K562 (cell line): ENCODE results near the gene RALA. TPM values are rescaled to one million over a fixed set of nuclear protein-coding genes. Genes with fewer than 3 reads are reported as not detected.

ENCODE experiments used
- E2F3 ChIP-seq: fragments of 250-450 bp; sonication (Bioruptor Pico); IDR thresholded peaks from 2 replicates; pipeline ENCODE4 v1.4.0; 2020; ENCODE audit warnings: mild to moderate bottlenecking
- EHMT2 ChIP-seq: fragments of 450-650 bp; IDR thresholded peaks from 2 replicates; pipeline ENCODE4 v1.6.1; 2018; ENCODE audit warnings: antibody characterized with exemption
- FOXP1 ChIP-seq: sonication (generic); formaldehyde crosslinking; IDR thresholded peaks from 2 replicates; pipeline ENCODE4 v1.8.0; 2022; ENCODE audit warnings: mild to moderate bottlenecking, missing genetic modification reagents
- GTF2F1 ChIP-seq: IDR thresholded peaks from 2 replicates; pipeline ENCODE4 v1.6.1; 2011; ENCODE audit warnings: low read depth, low read length, improper control_type of control experiment
- IRF2 ChIP-seq: sonication (generic); formaldehyde crosslinking; IDR thresholded peaks from 2 replicates; pipeline ENCODE4 v1.8.1; 2022; ENCODE audit warnings: mild to moderate bottlenecking, missing genetic modification reagents
- JUND ChIP-seq, 2 experiments: IDR thresholded peaks; 2 replicates in 1 of 2; 3 replicates in 1 of 2; pipeline ENCODE4 v1.6.1; 2011; ENCODE audit warnings: borderline replicate concordance in 2 of 2, low read depth in 2 of 2, low read length in 2 of 2, improper control_type of control experiment in 1 of 2, missing biosample characterization in 1 of 2, missing genetic modification characterization in 1 of 2, missing genetic modification reagents in 1 of 2
- KLF16 ChIP-seq: IDR thresholded peaks from 2 replicates; pipeline ENCODE4 v1.6.1; 2016; ENCODE audit warnings: antibody characterized with exemption
- MED1 ChIP-seq: sonication (generic); formaldehyde crosslinking; IDR thresholded peaks from 2 replicates; pipeline ENCODE4 v1.8.1; 2023; ENCODE audit warnings: missing genetic modification reagents, borderline replicate concordance
- MEF2D ChIP-seq: conservative IDR thresholded peaks from 2 replicates; pipeline ENCODE4 v1.6.1; 2016; ENCODE audit warnings: low read depth, missing genetic modification characterization, missing compliant biosample characterization
- NCOA6 ChIP-seq: fragments of 450-650 bp; IDR thresholded peaks from 2 replicates; pipeline ENCODE4 v1.6.1; 2017; ENCODE audit warnings: mild to moderate bottlenecking
- POLR2H ChIP-seq: IDR thresholded peaks from 2 replicates; pipeline ENCODE4 v1.6.1; 2016; ENCODE audit warnings: missing genetic modification characterization, low read depth, mild to moderate bottlenecking, control low read depth, missing compliant biosample characterization, moderate library complexity
- ZBTB34 ChIP-seq: fragments of 250-450 bp; sonication (Bioruptor Pico); IDR thresholded peaks from 2 replicates; pipeline ENCODE4 v1.8.0; 2021; ENCODE audit warnings: mild to moderate bottlenecking, moderate library complexity
- ZC3H4 ChIP-seq: sonication (generic); formaldehyde crosslinking; IDR thresholded peaks from 2 replicates; pipeline ENCODE4 v1.9.0; 2021; ENCODE audit warnings: missing genetic modification reagents, borderline replicate concordance
- ZFP91 ChIP-seq: sonication (generic); formaldehyde crosslinking; IDR thresholded peaks from 2 replicates; pipeline ENCODE4 v1.8.0; 2022; ENCODE audit warnings: mild to moderate bottlenecking, missing genetic modification reagents
- ZNF175 ChIP-seq: fragments of 200-800 bp; sonication (Bioruptor generic); IDR thresholded peaks from 2 replicates; pipeline ENCODE4 v1.6.1; 2016; ENCODE audit warnings: low read depth, mild to moderate bottlenecking, missing genetic modification characterization, missing compliant biosample characterization
- ZNF518B ChIP-seq: fragments of 250-450 bp; sonication (Bioruptor Pico); IDR thresholded peaks from 2 replicates; pipeline ENCODE4 v1.5.0; 2021; ENCODE audit warnings: mild to moderate bottlenecking, moderate library complexity
- polyA plus RNA-seq, 8 experiments: library from polyadenylated mRNA; depleted of rRNA in 4 of 8; stranded (reverse) in 5 of 8; unstranded in 3 of 8; fragments of >200 nt; fragmentation: Nextera tagmentation in 2 of 8; fragmentation: Illumina TruSeq in 1 of 8; extraction: Ambion mirVana in 2 of 8; extraction: Trizol in 1 of 8; gene quantifications; 2 replicates each; pipeline versions ENCODE4 v1.2.1 to v1.2.3, GENCODE V29; 2011 to 2014; ENCODE audit warnings: inconsistent platforms in 1 of 8, missing spikeins in 1 of 8
- total RNA-seq, 7 experiments: library from RNA; depleted of rRNA in 6 of 7; stranded (reverse); fragments of >200 nt in 6 of 7; fragmentation: Illumina TruSeq in 2 of 7; extraction: Trizol in 2 of 7; gene quantifications; 2 replicates each; pipeline versions ENCODE4 v1.2.1 to v1.2.3, GENCODE V29; 2011 to 2021; ENCODE audit warnings: low replicate concordance in 1 of 7
- TF ChIP-seq, protein P1 (sequence below): sonication (generic); formaldehyde crosslinking; IDR thresholded peaks from 2 replicates; pipeline ENCODE4 v1.8.0; 2023; ENCODE audit warnings: mild to moderate bottlenecking, missing genetic modification reagents
- TF ChIP-seq, protein P2 (sequence below): fragments of 450-650 bp; formaldehyde crosslinking; IDR thresholded peaks from 2 replicates; pipeline ENCODE4 v1.4.0; 2022; ENCODE audit warnings: missing genetic modification characterization
- TF ChIP-seq, protein P3 (sequence below): fragments of 250-450 bp; sonication (Bioruptor Pico); IDR thresholded peaks from 2 replicates; pipeline ENCODE4 v1.8.0; 2021; ENCODE audit warnings: moderate library complexity, mild to moderate bottlenecking, inconsistent platforms

Gene RALA
- total and polyA plus RNA-seq, 9 of the 15 experiments (the other 6 are each of a cell fraction or from before 2014, with no cell fraction given), result 7.2 to 28.0 (median 25.7) TPM

DNA sequence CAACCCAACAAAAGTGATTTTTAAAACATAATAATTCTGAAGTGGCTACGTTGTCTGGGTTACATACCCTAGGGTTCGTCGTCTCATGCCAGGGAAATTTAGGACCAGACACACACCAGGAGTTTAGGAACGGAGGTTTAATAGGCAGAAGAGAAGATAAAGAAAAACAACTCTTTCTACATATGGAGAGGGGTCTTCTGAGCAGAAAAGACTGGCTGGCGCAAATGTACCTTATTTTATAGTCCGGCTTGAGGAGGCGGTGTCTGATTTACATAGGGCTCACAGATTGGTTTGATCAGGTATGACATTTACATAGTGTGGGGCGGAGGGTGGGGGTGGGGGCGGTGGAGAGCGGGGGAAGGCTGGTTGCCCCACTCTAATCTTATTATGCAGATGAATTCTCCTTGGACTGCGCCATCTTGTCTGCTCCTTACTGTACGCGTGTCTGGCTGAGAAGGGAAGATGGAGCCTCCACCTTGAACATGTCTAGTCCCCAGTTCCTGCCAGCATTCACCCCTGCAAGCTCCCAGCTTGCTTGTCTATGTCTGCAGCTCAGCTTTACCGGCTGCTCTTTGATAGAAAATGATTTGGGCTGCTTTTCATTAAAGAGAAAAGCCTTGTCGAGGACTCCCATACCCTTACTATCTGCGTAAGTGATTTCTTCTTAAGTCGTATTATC, 98.7 kb downstream of the RALA start (continued):
- TF ChIP-seq, protein P1, sequence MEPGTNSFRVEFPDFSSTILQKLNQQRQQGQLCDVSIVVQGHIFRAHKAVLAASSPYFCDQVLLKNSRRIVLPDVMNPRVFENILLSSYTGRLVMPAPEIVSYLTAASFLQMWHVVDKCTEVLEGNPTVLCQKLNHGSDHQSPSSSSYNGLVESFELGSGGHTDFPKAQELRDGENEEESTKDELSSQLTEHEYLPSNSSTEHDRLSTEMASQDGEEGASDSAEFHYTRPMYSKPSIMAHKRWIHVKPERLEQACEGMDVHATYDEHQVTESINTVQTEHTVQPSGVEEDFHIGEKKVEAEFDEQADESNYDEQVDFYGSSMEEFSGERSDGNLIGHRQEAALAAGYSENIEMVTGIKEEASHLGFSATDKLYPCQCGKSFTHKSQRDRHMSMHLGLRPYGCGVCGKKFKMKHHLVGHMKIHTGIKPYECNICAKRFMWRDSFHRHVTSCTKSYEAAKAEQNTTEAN (CRISPR knock-in tag), result no peak
- peak; percentile 95 for TF ChIP-seq POLR2H
- TF ChIP-seq FOXP1, result no peak
- TF ChIP-seq E2F3 (CRISPR knock-in tag), result no peak
- no peak for TF ChIP-seq IRF2 (CRISPR knock-in tag)
- no peak for TF ChIP-seq ZNF518B (CRISPR knock-in tag)
- TF ChIP-seq EHMT2, result peak; percentile 64
- TF ChIP-seq, protein P2, sequence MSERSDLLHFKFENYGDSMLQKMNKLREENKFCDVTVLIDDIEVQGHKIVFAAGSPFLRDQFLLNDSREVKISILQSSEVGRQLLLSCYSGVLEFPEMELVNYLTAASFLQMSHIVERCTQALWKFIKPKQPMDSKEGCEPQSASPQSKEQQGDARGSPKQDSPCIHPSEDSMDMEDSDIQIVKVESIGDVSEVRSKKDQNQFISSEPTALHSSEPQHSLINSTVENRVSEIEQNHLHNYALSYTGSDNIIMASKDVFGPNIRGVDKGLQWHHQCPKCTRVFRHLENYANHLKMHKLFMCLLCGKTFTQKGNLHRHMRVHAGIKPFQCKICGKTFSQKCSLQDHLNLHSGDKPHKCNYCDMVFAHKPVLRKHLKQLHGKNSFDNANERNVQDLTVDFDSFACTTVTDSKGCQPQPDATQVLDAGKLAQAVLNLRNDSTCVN, result no peak
- TF ChIP-seq ZC3H4, result no peak
- TF ChIP-seq MEF2D, result no peak
- TF ChIP-seq, protein P3, sequence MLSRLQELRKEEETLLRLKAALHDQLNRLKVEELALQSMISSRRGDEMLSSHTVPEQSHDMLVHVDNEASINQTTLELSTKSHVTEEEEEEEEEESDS (CRISPR knock-in tag), result no peak
- no peak for TF ChIP-seq ZFP91 (CRISPR knock-in tag)
- TF ChIP-seq GTF2F1, result 0 out of 2 replicates have a peak, but pooled peaks have one; percentile 86
- TF ChIP-seq KLF16, result no peak
- TF ChIP-seq MED1 (CRISPR knock-in tag), result no peak
- no peak for TF ChIP-seq NCOA6
- no peak for TF ChIP-seq JUND (IDR thresholded peaks at IDR 0.05; ENCODE audit: borderline replicate concordance, low read depth, low read length)
- TF ChIP-seq JUND (tag; IDR thresholded peaks at IDR 0.05; ENCODE audit: borderline replicate concordance, low read depth, low read length), result no peak
- TF ChIP-seq ZNF175 (CRISPR knock-in tag), result no peak
- TF ChIP-seq ZBTB34 (CRISPR knock-in tag), result no peak
